ENCODE results near the gene PRR3.
A peak's percentile ranks its signal among the peaks of the same experiment; 100 is the strongest.

PRR3 gene

GRCh38 chr6:30537931-30538330 is 19.2 kb upstream of the PRR3 start:
- DNase-seq, result no peak

DNA sequence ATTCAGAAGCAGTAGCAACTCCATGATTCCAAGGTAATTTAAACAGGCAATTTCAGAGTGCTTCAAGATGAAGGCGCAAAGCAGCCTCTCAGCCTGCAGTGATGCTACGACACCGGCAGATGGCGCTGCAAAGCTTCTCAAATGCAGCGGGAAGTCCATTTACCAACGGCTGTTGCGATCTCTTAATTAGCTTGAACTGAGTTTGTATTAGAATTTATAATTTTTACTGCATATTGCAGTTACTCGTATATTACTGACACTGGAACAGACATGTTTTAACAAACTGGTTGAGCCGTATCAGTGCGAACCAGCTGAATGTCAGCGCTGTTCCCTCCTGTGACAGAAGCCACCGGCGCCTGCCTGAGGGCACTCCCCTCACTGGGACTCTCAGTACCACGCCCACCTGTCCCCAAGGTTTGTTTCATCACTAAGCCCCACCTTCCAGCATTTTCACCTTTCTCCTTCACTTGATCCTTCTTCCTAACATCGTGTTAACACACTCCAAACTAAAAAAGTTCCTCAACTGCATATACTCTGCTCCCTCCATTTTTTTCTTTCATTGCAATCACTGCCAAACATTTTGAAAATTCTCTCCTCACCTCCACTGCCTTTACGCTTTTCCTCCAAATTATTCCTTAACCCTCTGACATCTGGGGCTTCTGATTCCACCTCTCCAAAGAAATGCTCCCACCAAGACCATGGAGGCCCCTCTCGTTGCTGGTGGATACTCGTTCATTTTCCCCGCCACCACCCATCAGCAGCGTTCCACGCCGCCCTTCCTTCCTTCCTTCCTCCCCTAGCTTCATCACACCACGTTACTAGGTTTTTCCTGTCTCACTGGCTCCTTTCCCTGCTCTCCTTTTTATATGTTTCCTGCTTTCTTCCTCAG is 15.3 kb upstream of the PRR3 start:
- DNase-seq, result peak; percentile 51

GRCh38 chr6:30542404-30542725 is 14.7 kb upstream of the PRR3 start:
- DNase-seq, result no peak

DNA sequence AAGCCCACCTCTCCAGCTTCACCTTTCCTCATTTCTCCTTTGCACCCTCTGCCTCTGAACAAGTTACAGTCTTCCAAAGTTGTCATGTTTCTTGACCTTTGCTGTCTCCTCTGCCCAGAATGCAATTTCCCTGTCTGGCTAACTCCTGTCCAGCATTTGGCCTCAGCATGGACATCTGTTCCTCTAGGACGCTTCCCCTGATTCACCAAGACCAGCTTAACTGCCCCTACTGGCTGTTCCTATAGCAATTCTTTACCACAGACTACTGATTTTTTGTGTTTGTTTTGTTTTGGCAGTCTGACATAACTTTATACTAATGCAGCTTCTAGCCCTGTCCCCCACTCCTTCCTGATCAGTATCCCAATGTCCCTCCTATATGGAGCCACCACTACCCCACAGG is 14.2 kb upstream of the PRR3 start:
- no peak for DNase-seq

GRCh38 chr6:30543821-30544220 is 13.3 kb upstream of the PRR3 start:
- no peak for DNase-seq

GRCh38 chr6:30544666-30545272 is 12.3 kb upstream of the PRR3 start:
- peak; percentile 40 for DNase-seq

GRCh38 chr6:30547454-30547853 is 9.6 kb upstream of the PRR3 start:
- no peak for DNase-seq

GRCh38 chr6:30548375-30548774 is 8.7 kb upstream of the PRR3 start:
- peak; percentile 28 for DNase-seq

GRCh38 chr6:30554404-30554803 is 2.7 kb upstream of the PRR3 start:
- no peak for DNase-seq

- no peak for DNase-seq
Observed at GRCh38 chr6:30554962-30555815, 1.9 kb upstream of the PRR3 start.

- DNase-seq, result no peak
Observed at GRCh38 chr6:30555816-30556065, 1.4 kb upstream of the PRR3 start.

DNA sequence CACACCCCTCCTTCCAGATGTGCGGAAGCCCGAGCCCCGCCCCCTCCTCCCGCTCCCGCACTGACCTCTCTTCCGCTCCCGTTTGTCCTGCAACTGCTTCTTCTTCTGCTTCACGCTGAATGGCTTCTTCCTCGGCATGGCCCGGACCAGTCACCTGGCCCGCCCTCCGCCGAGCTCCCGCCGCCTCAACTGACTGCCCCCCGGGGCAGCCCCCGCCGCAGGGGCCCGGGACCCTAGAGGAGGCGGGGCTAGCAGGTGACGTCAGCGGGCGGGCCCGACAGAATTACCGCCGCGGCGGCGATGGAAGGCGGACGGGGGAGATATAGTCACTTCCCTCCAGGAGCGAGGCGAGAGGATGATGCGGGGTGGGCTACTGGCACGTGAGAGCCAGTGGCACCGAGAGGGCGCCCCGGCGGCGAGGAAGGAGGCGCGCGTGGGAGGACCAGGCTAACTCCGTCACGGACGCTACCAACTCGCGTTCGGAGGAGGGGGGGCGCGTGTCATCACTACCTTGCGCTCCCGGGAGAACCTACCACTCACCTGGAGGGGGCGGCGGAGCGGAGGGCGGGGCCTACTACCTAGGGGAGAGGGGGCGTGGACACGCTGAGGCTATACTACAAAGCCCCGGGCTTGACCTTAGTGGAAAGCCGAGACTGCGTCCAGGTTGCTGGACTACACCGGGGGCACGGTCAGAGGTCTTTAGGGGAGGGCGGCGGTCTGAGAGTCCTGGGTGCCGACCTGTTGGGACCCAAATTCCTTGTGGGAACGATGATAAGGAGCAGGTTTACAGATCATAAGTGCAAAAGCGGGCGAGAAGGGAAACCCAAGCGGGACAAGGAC is 809 bp upstream of the PRR3 start, which contains the start of gene GNL1:
TSS of gene GNL1 (minus strand) at position 424 of the 840 bp plus-strand sequence. CDS start at position 138, 286 bp downstream.
- DNase-seq, result peak; percentile 87

- DNase-seq, result no peak
Observed at GRCh38 chr6:30557683-30557981, 537 bp downstream of the PRR3 start.

DNA sequence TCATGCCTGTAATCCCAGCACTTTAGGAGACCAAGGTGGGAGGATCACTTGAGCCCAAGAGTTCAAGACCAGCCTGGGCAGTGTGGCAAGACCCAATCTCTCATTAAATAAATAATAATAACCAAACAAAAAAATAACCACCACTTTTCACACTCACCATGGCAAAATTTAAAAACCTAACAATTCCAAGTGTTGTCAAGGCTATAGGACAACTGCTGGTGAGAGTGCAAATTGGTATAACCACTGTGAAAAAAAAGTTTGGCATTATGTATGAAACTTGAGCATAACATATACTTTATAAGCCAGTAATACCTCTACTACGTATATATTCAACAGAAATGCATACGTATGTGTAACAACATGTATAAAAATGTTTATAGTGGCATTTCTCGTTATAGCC is 3.8 kb downstream of the PRR3 start:
- DNase-seq, result no peak

- no peak for DNase-seq
Observed at GRCh38 chr6:30562470-30563425, 5.7 kb downstream of the PRR3 start.

DNA sequence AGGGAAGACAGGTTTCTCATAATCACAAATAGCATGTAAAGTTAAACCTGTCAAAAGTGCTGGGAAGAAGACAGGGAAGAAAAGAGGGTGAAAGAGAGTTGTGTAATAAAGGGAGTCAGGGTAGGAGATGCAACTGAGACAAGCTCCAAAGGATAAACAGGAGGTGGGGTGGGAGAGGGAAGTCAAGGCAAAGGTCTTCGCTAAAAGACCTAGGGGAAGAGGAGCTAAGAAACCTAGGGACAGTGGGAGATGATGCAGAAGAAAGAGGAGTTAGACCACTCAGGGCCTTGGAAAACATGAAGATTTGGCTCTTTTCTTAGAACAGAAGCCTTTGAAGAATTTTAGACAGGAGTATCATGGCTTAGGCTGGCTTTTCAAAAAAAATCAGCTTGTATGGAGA is 7.0 kb downstream of the PRR3 start:
- no peak for DNase-seq

GRCh38 chr6:30565772-30566171 is 8.7 kb downstream of the PRR3 start:
- DNase-seq, result peak; percentile 8

GRCh38 chr6:30568245-30568644 is 11.2 kb downstream of the PRR3 start:
- no peak for DNase-seq

GRCh38 chr6:30570263-30570662 is 13.2 kb downstream of the PRR3 start:
- DNase-seq, result no peak

- DNase-seq, result no peak
Observed at GRCh38 chr6:30570740-30571074, 13.6 kb downstream of the PRR3 start.

GRCh38 chr6:30571075-30571761 is 14.1 kb downstream of the PRR3 start, which contains the start of gene ABCF1:
ABCF1 (plus strand) TSS chr6:30571442; CDS start chr6:30571488, 46 bp downstream.
- DNase-seq, result peak; percentile 91

GRCh38 chr6:30571762-30572082 is 14.6 kb downstream of the PRR3 start:
- no peak for DNase-seq
